ENCODE results near the gene MAPK8IP3. TPM values are rescaled to one million over a fixed set of nuclear protein-coding genes. Genes with fewer than 3 reads are reported as not detected.

The MAPK8IP3 gene
- total RNA-seq, 1 donor from 2014 or later = 41.0 TPM

- no peak for DNase-seq
Observed at GRCh38 chr16:1762879-1763520, 57.0 kb downstream of the MAPK8IP3 start.

- peak; percentile 52 for DNase-seq
Observed at GRCh38 chr16:1763521-1764511, 57.8 kb downstream of the MAPK8IP3 start.

GRCh38 chr16:1764971-1765370 lies 59.0 kb downstream of the MAPK8IP3 start:
- no peak for DNase-seq

GRCh38 chr16:1765826-1766225 lies 59.8 kb downstream of the MAPK8IP3 start:
- no peak for DNase-seq

GRCh38 chr16:1766231-1766630 lies 60.2 kb downstream of the MAPK8IP3 start:
- no peak for DNase-seq

GRCh38 chr16:1766701-1767100 lies 60.7 kb downstream of the MAPK8IP3 start:
- no peak for DNase-seq

GRCh38 chr16:1767116-1767994 lies 61.4 kb downstream of the MAPK8IP3 start:
- DNase-seq = no peak

GRCh38 chr16:1768061-1768766 lies 62.2 kb downstream of the MAPK8IP3 start:
- DNase-seq = no peak

GRCh38 chr16:1768767-1769401 lies 62.9 kb downstream of the MAPK8IP3 start:
- no peak for DNase-seq

- DNase-seq = no peak
Observed at GRCh38 chr16:1769402-1770300, 63.7 kb downstream of the MAPK8IP3 start.

- peak; percentile 74 for DNase-seq
Observed at GRCh38 chr16:1770328-1771187, 64.6 kb downstream of the MAPK8IP3 start.

- peak; percentile 71 for DNase-seq
Observed at GRCh38 chr16:1771188-1771863, 65.3 kb downstream of the MAPK8IP3 start, which contains the start of gene NME3. TSS of gene NME3 (minus strand) at chr16:1771543. CDS start at chr16:1771534, 9 bp downstream.

GRCh38 chr16:1771864-1772361 lies 65.9 kb downstream of the MAPK8IP3 start:
- no peak for DNase-seq

GRCh38 chr16:1772362-1772907 lies 66.4 kb downstream of the MAPK8IP3 start, which contains the start of gene EME2:
TSS of gene EME2 (plus strand) at chr16:1772810. CDS start at chr16:1773228, 418 bp downstream.
- peak; percentile 42 for DNase-seq

- DNase-seq = peak; percentile 89
Observed at GRCh38 chr16:1772908-1773702, 67.1 kb downstream of the MAPK8IP3 start, which contains the start of gene MRPS34. TSS of gene MRPS34 (minus strand) at chr16:1773134. CDS start at chr16:1773119, 15 bp downstream.

GRCh38 chr16:1773703-1774447 lies 67.9 kb downstream of the MAPK8IP3 start:
- DNase-seq = peak; percentile 41

All from dermis blood vessel endothelial cell (primary cell).